HepG2 (cell line): Measurements from ENCODE around the gene HIVEP2. TPM values are rescaled to one million over a fixed set of nuclear protein-coding genes. Genes with fewer than 3 reads are reported as not detected.
A peak's percentile ranks its signal among the peaks of the same experiment; 100 is the strongest.

Source experiments
- ATAC-seq: fragments of 200-7000 bp; cut with Tn5 transposase; 3 replicates; pipeline ENCODE4 v1.9.1; 2020; ENCODE audit warnings: mild to moderate bottlenecking, moderate library complexity
- BruUV-seq: library from RNA; stranded (reverse); fragments of 400-500 nt; replicated peaks from 2 replicates; lab custom pipeline; 2021; lab: Mats Ljungman, UMichigan
- CTCF ChIA-PET: fragments of 300-600 bp; formaldehyde crosslinking; extraction: SDS; loops from one replicate; lab custom pipeline; 2021; ENCODE audit warnings: low total read pairs, inconsistent platforms, low intra/inter-chr PET ratio; lab: Yijun Ruan, JAX
- POLR2A ChIA-PET: fragments of 350-600 bp; sonication (Branson Sonifier 250); formaldehyde crosslinking; loops from one replicate; lab custom pipeline; 2020; ENCODE audit warnings: antibody characterized with exemption, inconsistent platforms; lab: Yijun Ruan, JAX
- DNase-seq: peaks from one replicate; pipeline ENCODE4 v3.0.0-alpha.2; 2015; ENCODE audit warnings: low spot score
- FAIRE-seq: peaks from 3 replicates; lab custom pipeline; 2011; peaks lifted over from hg19 to GRCh38; lab: Jason Lieb, UNC
- H2AFZ ChIP-seq: one replicate; pipeline ENCODE4 v1.6.1; 2011; ENCODE audit warnings: low read length, inconsistent platforms
- H3K27ac ChIP-seq: fragments of 300-600 bp; 3 replicates; pipeline ENCODE4 v1.8.0; 2011; ENCODE audit warnings: mixed run types, mild to moderate bottlenecking, mixed read lengths, low read length, inconsistent platforms; ENCODE audit not compliant: insufficient read depth; ENCODE audit errors: extremely low read length
- H3K27me3 ChIP-seq, 2 experiments: fragments of 200-600 bp in 1 of 2; 2 replicates in 1 of 2; 3 replicates in 1 of 2; pipeline versions ENCODE4 v1.6.0 to v1.8.0; 2011; ENCODE audit warnings: low read length in 2 of 2, mild to moderate bottlenecking in 2 of 2, moderate library complexity in 2 of 2, inconsistent platforms in 1 of 2; ENCODE audit not compliant: insufficient read depth in 2 of 2, control insufficient read depth in 1 of 2
- H3K36me3 ChIP-seq, 2 experiments: fragments of 200-600 bp in 1 of 2; replicated peaks in 1 of 2; 2 replicates in 1 of 2; 3 replicates in 1 of 2; pipeline versions ENCODE4 v1.5.1 to v1.8.0; 2011; ENCODE audit warnings: low read length in 2 of 2, inconsistent platforms in 1 of 2; ENCODE audit not compliant: insufficient read depth in 2 of 2, control insufficient read depth in 1 of 2
- H3K4me1 ChIP-seq: 2 replicates; pipeline ENCODE4 v1.5.1; 2012; ENCODE audit warnings: low read length, inconsistent platforms; ENCODE audit not compliant: insufficient read depth
- H3K4me2 ChIP-seq: 2 replicates; pipeline ENCODE4 v1.6.0; 2011; ENCODE audit warnings: low read depth, low read length, inconsistent platforms
- H3K4me3 ChIP-seq, 3 experiments: fragments of 200-600 bp in 1 of 3; sonication (generic), shearing (Covaris generic) in 1 of 3; replicated peaks in 1 of 3; 2 replicates each; pipeline ENCODE4 v1.5.1; 2011 to 2016; ENCODE audit warnings: low read length in 3 of 3, inconsistent platforms in 2 of 3, low read depth in 2 of 3, mild to moderate bottlenecking in 2 of 3, control low read depth in 1 of 3, mixed read lengths in 1 of 3; ENCODE audit not compliant: insufficient read depth in 1 of 3
- H3K79me2 ChIP-seq: one replicate; pipeline ENCODE4 v1.6.1; 2011; ENCODE audit warnings: low read length, inconsistent platforms; ENCODE audit not compliant: insufficient read depth
- H3K9ac ChIP-seq: 2 replicates; pipeline ENCODE4 v1.6.0; 2011; ENCODE audit warnings: mild to moderate bottlenecking, low read depth, low read length, inconsistent platforms; ENCODE audit not compliant: insufficient read depth
- H3K9me3 ChIP-seq: 2 replicates; pipeline ENCODE4 v1.5.1; 2012; ENCODE audit warnings: mild to moderate bottlenecking, low read length
- H4K20me1 ChIP-seq: 2 replicates; pipeline ENCODE4 v1.6.0; 2011; ENCODE audit warnings: inconsistent platforms, mild to moderate bottlenecking, low read length, moderate library complexity; ENCODE audit not compliant: insufficient read depth
- ARNT ChIP-seq: fragments of 450-650 bp; IDR thresholded peaks from 2 replicates; pipeline ENCODE4 v1.6.1; 2017
- ATF5 ChIP-seq: sonication (generic); formaldehyde crosslinking; IDR thresholded peaks from 2 replicates; pipeline ENCODE4 v1.4.0; 2020; ENCODE audit warnings: mild to moderate bottlenecking, low read depth, missing genetic modification reagents
- CCAR2 ChIP-seq: fragments of 200-400 bp; formaldehyde crosslinking; optimal IDR thresholded peaks from 2 replicates; pipeline ENCODE3; 2018; ENCODE audit warnings: low read depth, mild to moderate bottlenecking, low read length, moderate library complexity
- EZH2 ChIP-seq: conservative IDR thresholded peaks from 2 replicates; pipeline ENCODE4 v1.6.1; 2012; ENCODE audit warnings: mild to moderate bottlenecking, low read depth, low read length, moderate library complexity
- FOXA1 ChIP-seq, 2 experiments: fragments of 450-650 bp in 1 of 2; sonication (generic) in 1 of 2; formaldehyde crosslinking in 1 of 2; IDR thresholded peaks; 2 replicates each; pipeline versions ENCODE4 v1.4.0 to v1.6.1; 2016 to 2020; ENCODE audit warnings: missing genetic modification reagents in 1 of 2
- KLF9 ChIP-seq: IDR thresholded peaks from 2 replicates; pipeline ENCODE4 v1.6.1; 2016; ENCODE audit warnings: low read depth
- MZF1 ChIP-seq: sonication (generic); formaldehyde crosslinking; IDR thresholded peaks from 2 replicates; pipeline ENCODE4 v1.8.1; 2023; ENCODE audit warnings: mild to moderate bottlenecking, missing genetic modification reagents, borderline replicate concordance
- NAIF1 ChIP-seq: sonication (generic); formaldehyde crosslinking; IDR thresholded peaks from 2 replicates; pipeline ENCODE4 v1.5.0; 2020; ENCODE audit warnings: mild to moderate bottlenecking, missing genetic modification reagents, borderline replicate concordance
- NFIC ChIP-seq: IDR thresholded peaks from 2 replicates; pipeline ENCODE4 v1.6.1; 2012; ENCODE audit warnings: mild to moderate bottlenecking, low read length, inconsistent platforms
- NRL ChIP-seq: sonication (generic); formaldehyde crosslinking; IDR thresholded peaks from 2 replicates; pipeline ENCODE4 v1.5.0; 2020; ENCODE audit warnings: missing genetic modification reagents, mild to moderate bottlenecking, moderate library complexity, borderline replicate concordance
- PHF20 ChIP-seq: sonication (generic); formaldehyde crosslinking; IDR thresholded peaks from 2 replicates; pipeline ENCODE4 v1.5.0; 2020; ENCODE audit warnings: mild to moderate bottlenecking, missing genetic modification reagents
- RFX3 ChIP-seq: IDR thresholded peaks from 2 replicates; pipeline ENCODE4 v1.6.1; 2016; ENCODE audit warnings: missing biosample characterization, missing genetic modification reagents
- SOX6 ChIP-seq, 2 experiments: fragments of 450-650 bp in 1 of 2; sonication (generic) in 1 of 2; formaldehyde crosslinking in 1 of 2; IDR thresholded peaks; 2 replicates each; pipeline versions ENCODE4 v1.4.0 to v1.6.1; 2017 to 2020; ENCODE audit warnings: antibody characterized with exemption in 1 of 2, mild to moderate bottlenecking in 1 of 2, missing genetic modification reagents in 1 of 2
- TCF7 ChIP-seq: sonication (generic); IDR thresholded peaks from 2 replicates; pipeline ENCODE4 v1.6.1; 2016; ENCODE audit warnings: antibody characterized with exemption, low read depth
- TMF1 ChIP-seq: sonication (generic); formaldehyde crosslinking; IDR thresholded peaks from 2 replicates; pipeline ENCODE4 v1.8.1; 2022; ENCODE audit warnings: low read depth, missing genetic modification reagents
- WIZ ChIP-seq: sonication (generic); formaldehyde crosslinking; IDR thresholded peaks from 2 replicates; pipeline ENCODE4 v1.5.1; 2020; ENCODE audit warnings: mild to moderate bottlenecking, missing genetic modification reagents
- ZBTB1 ChIP-seq: sonication (generic); formaldehyde crosslinking; IDR thresholded peaks from 2 replicates; pipeline ENCODE4 v1.4.0; 2020; ENCODE audit warnings: missing genetic modification reagents, borderline replicate concordance
- ZFAT ChIP-seq: sonication (generic); formaldehyde crosslinking; conservative IDR thresholded peaks from 2 replicates; pipeline ENCODE4 v1.8.1; 2023; ENCODE audit warnings: missing genetic modification reagents, inconsistent platforms
- ZNF143 ChIP-seq: sonication (generic); formaldehyde crosslinking; IDR thresholded peaks from 2 replicates; pipeline ENCODE4 v1.4.0; 2020; ENCODE audit warnings: missing genetic modification reagents
- ZNF44 ChIP-seq: sonication (generic); formaldehyde crosslinking; IDR thresholded peaks from 2 replicates; pipeline ENCODE4 v1.5.1; 2020; ENCODE audit warnings: mild to moderate bottlenecking, missing genetic modification reagents
- ZNF788 ChIP-seq: sonication (generic); formaldehyde crosslinking; IDR thresholded peaks from 2 replicates; pipeline ENCODE4 v1.5.0; 2020; ENCODE audit warnings: mild to moderate bottlenecking, missing genetic modification reagents, borderline replicate concordance
- ZNF839 ChIP-seq: sonication (generic); formaldehyde crosslinking; IDR thresholded peaks from 2 replicates; pipeline ENCODE4 v1.4.0; 2020; ENCODE audit warnings: missing genetic modification reagents, mild to moderate bottlenecking, borderline replicate concordance
- WGBS: methylation state at CpG from one replicate; pipeline ENCODE4 v1.1.6; 2017; ENCODE audit warnings: low lambda C conversion rate; 5-methylcytosine and 5-hydroxymethylcytosine counted together
- in situ Hi-C: cut with HindIII; loops from 2 replicates; pipeline ENCODE4 v1.10.0; 2017; ENCODE audit warnings: low pct_unique_long_range_greater_than_20kb; ENCODE audit not compliant: extremely low pct_ligation_motif_present
- intact Hi-C: fragments of 100-400 bp; cut with micrococcal nuclease; formaldehyde crosslinking; loops from one replicate; pipeline ENCODE4 v1.10.0; 2022; ENCODE audit not compliant: unreplicated experiment
- polyA plus RNA-seq, 8 experiments: library from polyadenylated mRNA; depleted of rRNA in 3 of 8; stranded (reverse) in 7 of 8; unstranded in 1 of 8; fragments of >200 nt; fragmentation: Illumina TruSeq in 4 of 8; extraction: Trizol in 4 of 8; gene quantifications; 2 replicates each; pipeline versions ENCODE4 v1.2.1 to v1.2.3, GENCODE V29; 2011 to 2016; ENCODE audit warnings: low read depth in 4 of 8, missing spikeins in 1 of 8, mixed read lengths in 1 of 8; ENCODE audit not compliant: insufficient read depth in 1 of 8
- total RNA-seq, 5 experiments: library from RNA; depleted of rRNA; stranded (reverse); fragments of >200 nt; fragmentation: Illumina TruSeq; extraction: Trizol; gene quantifications; 2 replicates each; pipeline ENCODE4 v1.2.3, GENCODE V29; 2016; ENCODE audit warnings: low read depth in 1 of 5
- TF ChIP-seq, protein P1 (sequence below): sonication (generic); formaldehyde crosslinking; IDR thresholded peaks from 2 replicates; pipeline ENCODE4 v1.5.1; 2020; ENCODE audit warnings: mild to moderate bottlenecking, moderate library complexity, missing genetic modification reagents
- TF ChIP-seq, protein P2 (sequence below): fragments of 450-650 bp; IDR thresholded peaks from 2 replicates; pipeline ENCODE4 v1.6.1; 2017

HIVEP2 gene
- total and polyA plus RNA-seq, 2 of the 13 experiments (the other 11 are each of a cell fraction or from before 2014, with no cell fraction given), result 3.4 to 12.9 TPM

DNA sequence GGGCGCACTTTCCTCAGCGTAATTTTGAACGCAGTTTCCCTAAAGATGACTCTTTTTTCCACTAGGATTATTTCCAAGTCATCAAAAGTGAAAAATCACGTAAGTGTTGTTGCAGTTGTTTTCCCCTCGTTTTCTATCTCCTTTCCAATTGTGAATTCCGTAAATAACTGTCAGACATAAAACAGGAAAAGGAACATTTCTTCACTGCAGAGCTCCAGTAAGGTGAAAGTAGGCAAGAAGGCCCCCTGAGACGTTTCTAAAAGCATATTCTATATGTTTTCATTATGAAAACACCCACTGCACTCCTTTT, 17.8 kb downstream of the HIVEP2 start:
- Histone ChIP-seq H3K27ac (peak overlapping the region; percentile 99), H3K4me1 (peaks cover 38% of the 10 kb centered on the region), H3K27me3 (no peaks in the 10 kb centered on the region; a peak in 1 of 5 replicates), H3K9ac (peak overlapping the region; percentile 100), H3K4me2 (peak overlapping the region; percentile 92), H2AFZ (no peak overlapping the region), H3K4me3 (peak overlapping the region; percentile 84 to 99 (median 93)), H4K20me1 (peaks cover 19% of the 10 kb centered on the region; the same call in 1 of the 2 replicates), H3K36me3 (no peaks in the 10 kb centered on the region; a peak in 2 of 5 replicates), H3K79me2 (peaks cover 44% of the 10 kb centered on the region), H3K9me3 (no peaks in the 10 kb centered on the region)
- in situ Hi-C loops, result no loop called here
- ATAC-seq (no peak), FAIRE-seq (no peak), DNase-seq (no peak)
- intact Hi-C loops, result loop anchor here (2.0 to 5.0 kb wide), 5 partner anchors 58 to 230 kb away; partner anchors contain the start of gene AIG1
- ChIA-PET POLR2A (interaction anchor here (0.9 to 3.8 kb wide), 14 partner anchors 11 to 523 kb away, joined by 3 to 28 read pairs (median 6); partner anchors contain the start of genes ADAT2, AIG1, HIVEP2 and PEX3), CTCF (no interaction called here)
- under 1% methylated on average over 7 of the region's 7 CpGs for WGBS
- BruUV-seq, result TSS peak; percentile 64
- 0 out of 2 replicates have a peak, but pooled peaks have one; percentile 84 for TF ChIP-seq NAIF1 (CRISPR knock-in tag)
- no peak for TF ChIP-seq MZF1 (CRISPR knock-in tag)
- no peak for TF ChIP-seq ZNF788 (CRISPR knock-in tag)
- no peak for TF ChIP-seq CCAR2
- TF ChIP-seq WIZ, result no peak
- no peak for TF ChIP-seq ZNF143 (CRISPR knock-in tag)
- no peak for TF ChIP-seq ZNF839 (CRISPR knock-in tag)
- no peak for TF ChIP-seq SOX6 (IDR thresholded peaks at IDR 0.05)
- TF ChIP-seq SOX6 (CRISPR knock-in tag; IDR thresholded peaks at IDR 0.05), result no peak
- TF ChIP-seq TCF7, result no peak
- no peak for TF ChIP-seq ZNF44 (CRISPR knock-in tag)
- TF ChIP-seq, protein P1, sequence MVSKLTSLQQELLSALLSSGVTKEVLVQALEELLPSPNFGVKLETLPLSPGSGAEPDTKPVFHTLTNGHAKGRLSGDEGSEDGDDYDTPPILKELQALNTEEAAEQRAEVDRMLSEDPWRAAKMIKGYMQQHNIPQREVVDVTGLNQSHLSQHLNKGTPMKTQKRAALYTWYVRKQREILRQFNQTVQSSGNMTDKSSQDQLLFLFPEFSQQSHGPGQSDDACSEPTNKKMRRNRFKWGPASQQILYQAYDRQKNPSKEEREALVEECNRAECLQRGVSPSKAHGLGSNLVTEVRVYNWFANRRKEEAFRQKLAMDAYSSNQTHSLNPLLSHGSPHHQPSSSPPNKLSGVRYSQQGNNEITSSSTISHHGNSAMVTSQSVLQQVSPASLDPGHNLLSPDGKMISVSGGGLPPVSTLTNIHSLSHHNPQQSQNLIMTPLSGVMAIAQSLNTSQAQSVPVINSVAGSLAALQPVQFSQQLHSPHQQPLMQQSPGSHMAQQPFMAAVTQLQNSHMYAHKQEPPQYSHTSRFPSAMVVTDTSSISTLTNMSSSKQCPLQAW, result no peak
- TF ChIP-seq PHF20 (CRISPR knock-in tag), result no peak
- TF ChIP-seq FOXA1 (IDR thresholded peaks at IDR 0.05), result no peak
- no peak for TF ChIP-seq FOXA1 (CRISPR knock-in tag; IDR thresholded peaks at IDR 0.05)
- 0 out of 2 replicates have a peak, but pooled peaks have one; percentile 18 for TF ChIP-seq KLF9
- no peak for TF ChIP-seq EZH2
- TF ChIP-seq RFX3 (CRISPR knock-in tag), result 0 out of 2 replicates have a peak, but pooled peaks have one; percentile 19
- TF ChIP-seq NRL (CRISPR knock-in tag), result no peak
- no peak for TF ChIP-seq ZBTB1 (CRISPR knock-in tag)
- TF ChIP-seq, protein P2, sequence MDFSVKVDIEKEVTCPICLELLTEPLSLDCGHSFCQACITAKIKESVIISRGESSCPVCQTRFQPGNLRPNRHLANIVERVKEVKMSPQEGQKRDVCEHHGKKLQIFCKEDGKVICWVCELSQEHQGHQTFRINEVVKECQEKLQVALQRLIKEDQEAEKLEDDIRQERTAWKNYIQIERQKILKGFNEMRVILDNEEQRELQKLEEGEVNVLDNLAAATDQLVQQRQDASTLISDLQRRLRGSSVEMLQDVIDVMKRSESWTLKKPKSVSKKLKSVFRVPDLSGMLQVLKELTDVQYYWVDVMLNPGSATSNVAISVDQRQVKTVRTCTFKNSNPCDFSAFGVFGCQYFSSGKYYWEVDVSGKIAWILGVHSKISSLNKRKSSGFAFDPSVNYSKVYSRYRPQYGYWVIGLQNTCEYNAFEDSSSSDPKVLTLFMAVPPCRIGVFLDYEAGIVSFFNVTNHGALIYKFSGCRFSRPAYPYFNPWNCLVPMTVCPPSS, result no peak
- 0 out of 2 replicates have a peak, but pooled peaks have one; percentile 68 for TF ChIP-seq ZFAT (CRISPR knock-in tag)
- TF ChIP-seq NFIC, result peak; percentile 41; the same call in 1 of the 2 replicates
- TF ChIP-seq ATF5 (CRISPR knock-in tag), result no peak
- no peak for TF ChIP-seq TMF1 (CRISPR knock-in tag)
- TF ChIP-seq ARNT, result no peak
